Suprapubic skin (tissue), 4 donors: Measurements from ENCODE around the gene SETBP1. TPM values are rescaled to one million over a fixed set of nuclear protein-coding genes. Genes with fewer than 3 reads are reported as not detected.

Experiments used
- DNase-seq, 2 donors: peaks; one replicate each; pipeline ENCODE4 v3.0.0-alpha.2; 2019; ENCODE audit warnings: low spot score in 2 of 2
- H3K27ac ChIP-seq: fragments of 200-600 bp; sonication (generic); one replicate; pipeline ENCODE4 v1.5.1; 2019
- H3K27me3 ChIP-seq: fragments of 200-600 bp; sonication (generic); one replicate; pipeline ENCODE4 v1.5.1; 2019
- H3K36me3 ChIP-seq: fragments of 200-600 bp; sonication (generic); one replicate; pipeline ENCODE4 v1.5.1; 2019
- H3K4me1 ChIP-seq: fragments of 200-600 bp; sonication (generic); one replicate; pipeline ENCODE4 v1.5.1; 2019
- H3K4me3 ChIP-seq: fragments of 200-600 bp; sonication (generic); one replicate; pipeline ENCODE4 v1.5.1; 2019; ENCODE audit warnings: mild to moderate bottlenecking
- H3K9me3 ChIP-seq: fragments of 200-600 bp; sonication (generic); one replicate; pipeline ENCODE4 v1.5.1; 2019
- EP300 ChIP-seq: sonication (generic); formaldehyde crosslinking; IDR thresholded peaks from one replicate; pipeline ENCODE4 v1.6.1; 2017; ENCODE audit warnings: antibody characterized with exemption
- POLR2A ChIP-seq, 2 donors: fragments of 450-650 bp; IDR thresholded peaks; one replicate each; pipeline ENCODE4 v1.6.1; 2017; ENCODE audit warnings: antibody characterized with exemption in 2 of 2, mild to moderate bottlenecking in 2 of 2, moderate library complexity in 2 of 2
- POLR2AphosphoS5 ChIP-seq, 3 donors: sonication (generic); formaldehyde crosslinking; IDR thresholded peaks; one replicate each; pipeline ENCODE4 v1.6.1; 2017; ENCODE audit warnings: antibody characterized with exemption in 3 of 3
- WGBS: methylation state at CpG from one replicate; pipeline ENCODE4 v1.1.5; 2018; 5-methylcytosine and 5-hydroxymethylcytosine counted together
- total RNA-seq, 4 donors: library from RNA; depleted of rRNA; stranded (reverse); fragments of >200 nt; gene quantifications; one replicate each; pipeline ENCODE4 v1.1.0, GENCODE V29; 2016
- TF ChIP-seq, protein P1 (sequence below), 2 donors: fragments of 200-600 bp in 1 of 2; fragments of 450-650 bp in 1 of 2; sonication (generic) in 1 of 2; IDR thresholded peaks; one replicate each; pipeline ENCODE4 v1.5.1; 2016 to 2019; ENCODE audit warnings: antibody characterized with exemption in 2 of 2, mild to moderate bottlenecking in 1 of 2, moderate library complexity in 1 of 2

The SETBP1 gene
- total RNA-seq, 4 donors from 2014 or later = 13.1 to 25.6 (median 17.2) TPM

DNA sequence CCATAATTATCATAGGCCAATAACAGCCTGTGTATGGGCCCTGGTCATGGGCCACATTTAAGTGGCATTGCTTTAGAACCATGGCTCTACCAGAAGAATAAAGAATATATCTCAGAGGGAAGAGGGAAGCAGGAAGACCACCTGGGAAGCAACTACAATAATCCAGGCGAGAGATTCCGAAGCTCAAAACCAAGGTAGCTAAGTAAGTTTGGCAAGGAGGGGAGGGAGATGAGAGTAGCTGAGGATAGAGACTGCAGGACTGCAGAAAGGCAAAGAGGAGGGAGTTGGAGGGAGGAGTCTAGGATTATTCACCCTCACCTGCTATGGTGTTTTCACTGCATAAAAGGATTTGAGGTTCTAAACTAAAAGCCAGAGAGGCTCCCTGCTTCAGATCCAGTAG lies 293.5 kb downstream of the SETBP1 start:
- Histone ChIP-seq H3K4me1 (peaks cover 5% of the 10 kb centered on the region), H3K36me3 (no peaks in the 10 kb centered on the region), H3K4me3 (no peak overlapping the region), H3K9me3 (no peaks in the 10 kb centered on the region), H3K27ac (no peak overlapping the region), H3K27me3 (no peaks in the 10 kb centered on the region)
- TF ChIP-seq, protein P1, sequence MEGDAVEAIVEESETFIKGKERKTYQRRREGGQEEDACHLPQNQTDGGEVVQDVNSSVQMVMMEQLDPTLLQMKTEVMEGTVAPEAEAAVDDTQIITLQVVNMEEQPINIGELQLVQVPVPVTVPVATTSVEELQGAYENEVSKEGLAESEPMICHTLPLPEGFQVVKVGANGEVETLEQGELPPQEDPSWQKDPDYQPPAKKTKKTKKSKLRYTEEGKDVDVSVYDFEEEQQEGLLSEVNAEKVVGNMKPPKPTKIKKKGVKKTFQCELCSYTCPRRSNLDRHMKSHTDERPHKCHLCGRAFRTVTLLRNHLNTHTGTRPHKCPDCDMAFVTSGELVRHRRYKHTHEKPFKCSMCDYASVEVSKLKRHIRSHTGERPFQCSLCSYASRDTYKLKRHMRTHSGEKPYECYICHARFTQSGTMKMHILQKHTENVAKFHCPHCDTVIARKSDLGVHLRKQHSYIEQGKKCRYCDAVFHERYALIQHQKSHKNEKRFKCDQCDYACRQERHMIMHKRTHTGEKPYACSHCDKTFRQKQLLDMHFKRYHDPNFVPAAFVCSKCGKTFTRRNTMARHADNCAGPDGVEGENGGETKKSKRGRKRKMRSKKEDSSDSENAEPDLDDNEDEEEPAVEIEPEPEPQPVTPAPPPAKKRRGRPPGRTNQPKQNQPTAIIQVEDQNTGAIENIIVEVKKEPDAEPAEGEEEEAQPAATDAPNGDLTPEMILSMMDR (IDR thresholded peaks at IDR 0.05) = no peak
- no peak for TF ChIP-seq POLR2A (IDR thresholded peaks at IDR 0.05)
- TF ChIP-seq EP300 = no peak
- no peak for TF ChIP-seq POLR2AphosphoS5 (IDR thresholded peaks at IDR 0.05)
- WGBS = 88% methylated on average over 2 of the region's 2 CpGs
- no peak for DNase-seq

- Histone ChIP-seq H3K27ac (no peak overlapping the region), H3K27me3 (no peaks in the 10 kb centered on the region), H3K4me1 (no peaks in the 10 kb centered on the region), H3K9me3 (no peaks in the 10 kb centered on the region), H3K36me3 (no peaks in the 10 kb centered on the region), H3K4me3 (no peak overlapping the region)
- 94% methylated on average over 4 of the region's 4 CpGs for WGBS
- no peak for DNase-seq
- TF ChIP-seq EP300 = no peak
- TF ChIP-seq, protein P1 (IDR thresholded peaks at IDR 0.05) = no peak
- TF ChIP-seq POLR2AphosphoS5 (IDR thresholded peaks at IDR 0.05) = no peak
- no peak for TF ChIP-seq POLR2A (IDR thresholded peaks at IDR 0.05)
Observed at GRCh38 chr18:44977856-44978255, 297.2 kb downstream of the SETBP1 start.

DNA sequence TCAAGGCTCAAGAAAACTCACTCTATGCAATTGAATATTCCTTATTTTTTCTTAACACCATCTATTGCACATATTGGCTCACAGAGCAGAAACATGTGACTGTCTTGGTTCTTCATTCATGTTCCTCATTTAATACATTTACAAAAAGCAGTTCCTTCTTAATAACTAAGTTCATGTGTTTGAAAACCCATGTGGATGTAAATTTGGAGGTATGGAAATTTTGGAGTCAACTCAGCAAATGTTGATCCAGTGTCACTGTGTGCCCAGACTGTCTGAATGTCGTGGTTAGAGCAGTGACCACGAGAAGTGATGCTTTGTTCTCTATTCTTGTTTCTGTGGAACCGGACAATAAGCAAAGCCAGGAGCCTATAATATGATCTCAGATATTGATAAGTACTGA lies 299.1 kb downstream of the SETBP1 start:
- WGBS = 77% methylated on average over 3 of the region's 3 CpGs
- H3K4me1 ChIP-seq = no peaks in the 10 kb centered on the region
- TF ChIP-seq POLR2A (IDR thresholded peaks at IDR 0.05) = no peak
- TF ChIP-seq, protein P1 (IDR thresholded peaks at IDR 0.05) = no peak
- no peak for TF ChIP-seq POLR2AphosphoS5 (IDR thresholded peaks at IDR 0.05)
- TF ChIP-seq EP300 = no peak

GRCh38 chr18:44981121-44981520 lies 300.4 kb downstream of the SETBP1 start:
- 78% methylated on average over 5 of the region's 5 CpGs for WGBS
- no peaks in the 10 kb centered on the region for H3K36me3 ChIP-seq

More for the DNA sequence above, 299.1 kb downstream of the SETBP1 start:
- no peak overlapping the region for H3K27ac ChIP-seq
- no peaks in the 10 kb centered on the region for H3K9me3 ChIP-seq
- no peak for DNase-seq
- H3K27me3 ChIP-seq = no peaks in the 10 kb centered on the region
- H3K4me3 ChIP-seq = no peak overlapping the region
- no peaks in the 10 kb centered on the region for H3K36me3 ChIP-seq

GRCh38 chr18:44986933-44987332 lies 306.2 kb downstream of the SETBP1 start:
- no peak for DNase-seq
- WGBS = 88% methylated on average over 3 of the region's 3 CpGs

More at GRCh38 chr18:44981121-44981520, 300.4 kb downstream of the SETBP1 start:
- Histone ChIP-seq H3K27ac (no peak overlapping the region), H3K4me3 (no peak overlapping the region), H3K4me1 (no peaks in the 10 kb centered on the region), H3K27me3 (no peaks in the 10 kb centered on the region), H3K9me3 (no peaks in the 10 kb centered on the region)
- DNase-seq = no peak
- TF ChIP-seq, protein P1 (IDR thresholded peaks at IDR 0.05) = no peak
- no peak for TF ChIP-seq POLR2AphosphoS5 (IDR thresholded peaks at IDR 0.05)
- TF ChIP-seq POLR2A (IDR thresholded peaks at IDR 0.05) = no peak
- no peak for TF ChIP-seq EP300

More at GRCh38 chr18:44986933-44987332, 306.2 kb downstream of the SETBP1 start:
- Histone ChIP-seq H3K36me3 (no peaks in the 10 kb centered on the region), H3K27ac (no peak overlapping the region), H3K4me1 (no peaks in the 10 kb centered on the region), H3K27me3 (no peaks in the 10 kb centered on the region), H3K4me3 (no peak overlapping the region), H3K9me3 (no peaks in the 10 kb centered on the region)
- no peak for TF ChIP-seq POLR2A (IDR thresholded peaks at IDR 0.05)
- TF ChIP-seq POLR2AphosphoS5 (IDR thresholded peaks at IDR 0.05) = no peak
- no peak for TF ChIP-seq EP300
- TF ChIP-seq, protein P1 (IDR thresholded peaks at IDR 0.05) = no peak
